Endothelial cell of umbilical vein (primary cell): ENCODE measurements around the gene GDPD4. TPM values are rescaled to one million over a fixed set of nuclear protein-coding genes. Genes with fewer than 3 reads are reported as not detected.

Experiments
- BruUV-seq: library from RNA; stranded (reverse); fragments of 400-500 nt; replicated peaks from 2 replicates; lab custom pipeline; 2021; lab: Mats Ljungman, UMichigan
- CTCF ChIA-PET: fragments of 300-600, 350-600 bp; sonication (Branson Sonifier 250); formaldehyde crosslinking; loops from one replicate; lab custom pipeline; 2021; ENCODE audit warnings: antibody characterized with exemption, inconsistent platforms; lab: Charles Lee
- POLR2A ChIA-PET: fragments of 300-600, 350-600 bp; sonication (Branson Sonifier 250); formaldehyde crosslinking; loops from one replicate; lab custom pipeline; 2021; ENCODE audit warnings: antibody characterized with exemption, inconsistent platforms; lab: Charles Lee
- DNase-seq: peaks from one replicate; pipeline ENCODE4 v3.0.0-alpha.2; 2011; ENCODE audit warnings: low read depth, low spot score
- FAIRE-seq: peaks from 2 replicates; lab custom pipeline; 2011; peaks lifted over from hg19 to GRCh38; lab: Jason Lieb, UNC
- H2AFZ ChIP-seq: 2 replicates; pipeline ENCODE4 v1.6.0; 2012; ENCODE audit warnings: low read depth, low read length, control low read depth, inconsistent platforms
- H3K27ac ChIP-seq: 2 replicates; pipeline ENCODE4 v1.5.1; 2011; ENCODE audit warnings: low read depth, mild to moderate bottlenecking, control low read depth, low read length, moderate library complexity; ENCODE audit not compliant: insufficient read depth
- H3K27me3 ChIP-seq, 2 experiments: 2 replicates each; pipeline versions ENCODE4 v1.6.0 to v1.6.1; 2011; ENCODE audit warnings: low read length in 2 of 2, mixed read lengths in 1 of 2; ENCODE audit not compliant: control insufficient read depth in 2 of 2, insufficient read depth in 2 of 2
- H3K36me3 ChIP-seq, 2 experiments: 2 replicates in 1 of 2; 3 replicates in 1 of 2; pipeline ENCODE4 v1.5.1; 2011; ENCODE audit warnings: low read length in 2 of 2, mild to moderate bottlenecking in 1 of 2, moderate library complexity in 1 of 2; ENCODE audit not compliant: control insufficient read depth in 2 of 2, insufficient read depth in 2 of 2; ENCODE audit errors: extremely low read depth in 1 of 2
- H3K4me1 ChIP-seq: 3 replicates; pipeline ENCODE4 v1.5.1; 2011; ENCODE audit warnings: mild to moderate bottlenecking, low read length; ENCODE audit not compliant: control insufficient read depth, insufficient read depth; ENCODE audit errors: extremely low read depth
- H3K4me2 ChIP-seq: 2 replicates; pipeline ENCODE4 v1.6.1; 2011; ENCODE audit warnings: low read length, control low read depth, mixed read lengths; ENCODE audit not compliant: insufficient read depth
- H3K4me3 ChIP-seq, 3 experiments: fragments of 200-600 bp in 1 of 3; sonication (generic), shearing (Covaris generic) in 1 of 3; replicated peaks in 1 of 3; 2 replicates each; pipeline ENCODE4 v1.5.1; 2011 to 2016; ENCODE audit warnings: control low read depth in 3 of 3, low read length in 3 of 3, mild to moderate bottlenecking in 2 of 3, inconsistent platforms in 1 of 3, low read depth in 1 of 3, moderate library complexity in 1 of 3; ENCODE audit not compliant: insufficient read depth in 1 of 3
- H3K79me2 ChIP-seq: 2 replicates; pipeline ENCODE4 v1.6.0; 2012; ENCODE audit warnings: low read length, inconsistent platforms; ENCODE audit not compliant: control insufficient read depth, insufficient read depth
- H3K9ac ChIP-seq: replicated peaks from 2 replicates; pipeline ENCODE3; 2011; ENCODE audit warnings: low read length, control low read depth; ENCODE audit not compliant: insufficient read depth; ENCODE audit errors: extremely low read depth
- H3K9me1 ChIP-seq: replicated peaks from 3 replicates; pipeline ENCODE4 v1.6.0; 2011; ENCODE audit warnings: mild to moderate bottlenecking, low read length; ENCODE audit not compliant: control insufficient read depth, insufficient read depth; ENCODE audit errors: extremely low read depth
- H3K9me3 ChIP-seq: replicated peaks from 2 replicates; pipeline ENCODE4 v1.5.1; 2012; ENCODE audit warnings: low read length, inconsistent platforms; ENCODE audit not compliant: control insufficient read depth, insufficient read depth
- H4K20me1 ChIP-seq: replicated peaks from 2 replicates; pipeline ENCODE3; 2011; ENCODE audit warnings: mild to moderate bottlenecking, low read length; ENCODE audit not compliant: control insufficient read depth, insufficient read depth; ENCODE audit errors: extremely low read depth
- EZH2 ChIP-seq: IDR thresholded peaks from 2 replicates; pipeline ENCODE4 v1.6.1; 2012; ENCODE audit warnings: borderline replicate concordance, low read depth, mild to moderate bottlenecking, moderate library complexity, low read length, inconsistent platforms; ENCODE audit not compliant: severe bottlenecking
- FOS ChIP-seq: IDR thresholded peaks from 2 replicates; pipeline ENCODE4 v1.6.1; 2011; ENCODE audit warnings: mild to moderate bottlenecking, low read length, moderate library complexity, borderline replicate concordance; ENCODE audit not compliant: insufficient read depth
- GATA2 ChIP-seq: IDR thresholded peaks from 2 replicates; pipeline ENCODE4 v1.7.0; 2011; ENCODE audit warnings: low read depth, mild to moderate bottlenecking, moderate library complexity, mixed read lengths, low read length; ENCODE audit not compliant: insufficient read length, insufficient read depth
- JUN ChIP-seq: IDR thresholded peaks from 2 replicates; pipeline ENCODE4 v1.6.1; 2011; ENCODE audit warnings: borderline replicate concordance, low read depth; ENCODE audit not compliant: insufficient read length, insufficient read depth
- MYC ChIP-seq: IDR thresholded peaks from one replicate; pipeline ENCODE4 v1.6.1; 2011; ENCODE audit warnings: mild to moderate bottlenecking, low read depth, low read length
- POLR2A ChIP-seq: IDR thresholded peaks from 2 replicates; pipeline ENCODE4 v1.6.1; 2012; ENCODE audit warnings: low read depth, mild to moderate bottlenecking, control low read depth, low read length
- POLR2AphosphoS5 ChIP-seq: IDR thresholded peaks from 2 replicates; pipeline ENCODE4 v1.6.1; 2012; ENCODE audit warnings: low read depth, mild to moderate bottlenecking, control low read depth, low read length, moderate library complexity; ENCODE audit not compliant: insufficient read depth
- dilution Hi-C: fragments of 300-500 bp; cut with MboI; formaldehyde crosslinking; loops from one replicate; pipeline ENCODE4 v1.15.0; 2019; ENCODE audit warnings: low sequenced_read_pairs; ENCODE audit not compliant: extremely low pct_ligation_motif_present
- intact Hi-C: fragments of 100-400 bp; cut with micrococcal nuclease; formaldehyde crosslinking; loops from one replicate; pipeline ENCODE4 v1.10.0; 2022
- polyA plus RNA-seq, 4 experiments: library from polyadenylated mRNA; depleted of rRNA in 3 of 4; stranded (reverse) in 3 of 4; unstranded in 1 of 4; fragments of >200 nt; gene quantifications; 2 replicates each; pipeline versions ENCODE4 v1.2.1 to v1.2.3, GENCODE V29; 2011 to 2012; ENCODE audit warnings: missing spikeins in 1 of 4
- total RNA-seq: library from RNA; stranded (reverse); gene quantifications from 2 replicates; pipeline ENCODE4 v1.2.3, GENCODE V29; 2021
- TF ChIP-seq, protein P1 (sequence below), 2 donors: IDR thresholded peaks; 1 replicate in 1 of 2; 2 replicates in 1 of 2; pipeline ENCODE4 v1.5.1; 2011; ENCODE audit warnings: low read length in 2 of 2, mild to moderate bottlenecking in 2 of 2, moderate library complexity in 2 of 2, control low read depth in 1 of 2, inconsistent platforms in 1 of 2, low read depth in 1 of 2; ENCODE audit not compliant: insufficient read depth in 1 of 2; ENCODE audit errors: extremely low read depth in 1 of 2
- TF ChIP-seq, protein P2 (sequence below): IDR thresholded peaks from 2 replicates; pipeline ENCODE4 v1.6.1; 2011; ENCODE audit not compliant: insufficient read depth, insufficient read length

GDPD4 gene
- total and polyA plus RNA-seq, 2 donors (not counting 3 experiments of a cell fraction or from before 2014, with no cell fraction given) = not detected

DNA sequence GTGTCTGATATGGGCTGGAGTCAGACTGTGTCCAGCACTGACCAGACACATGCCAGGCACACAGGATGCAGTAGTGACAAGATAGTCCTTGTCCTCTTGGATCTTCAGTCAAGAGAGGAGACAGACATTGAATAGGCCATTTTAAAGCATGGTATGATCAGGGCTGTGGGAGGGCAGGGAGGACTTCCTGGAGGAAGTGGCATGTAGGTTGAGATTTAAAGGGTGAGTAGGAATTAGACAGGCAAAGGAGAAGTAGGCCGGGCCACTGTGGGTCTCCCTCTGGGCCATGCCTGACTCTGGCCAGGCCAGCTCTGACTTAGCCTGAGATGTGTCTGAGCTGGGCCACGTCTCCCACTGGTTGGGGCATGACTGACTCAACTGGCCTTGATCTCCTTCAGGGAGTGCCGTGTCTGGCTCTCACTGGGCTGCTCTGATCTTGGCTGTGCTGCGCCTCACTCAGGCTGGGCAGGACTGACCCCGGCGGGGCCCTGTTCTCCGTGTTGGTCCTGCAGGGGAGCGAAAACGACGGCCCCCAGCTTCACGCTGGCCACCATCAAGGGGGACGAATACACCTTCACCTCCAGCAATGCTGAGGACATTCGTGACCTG lies 102.2 kb downstream of the GDPD4 start:
- no peak overlapping the region for H3K9ac ChIP-seq
- H3K4me1 ChIP-seq = no peaks in the 10 kb centered on the region
- no peaks in the 10 kb centered on the region for H3K9me3 ChIP-seq
- TF ChIP-seq JUN (no peak), GATA2 (no peak), EZH2 (no peak), POLR2A (no peak), MYC (no peak), POLR2AphosphoS5 (no peak), FOS (no peak)
- TF ChIP-seq, protein P1, sequence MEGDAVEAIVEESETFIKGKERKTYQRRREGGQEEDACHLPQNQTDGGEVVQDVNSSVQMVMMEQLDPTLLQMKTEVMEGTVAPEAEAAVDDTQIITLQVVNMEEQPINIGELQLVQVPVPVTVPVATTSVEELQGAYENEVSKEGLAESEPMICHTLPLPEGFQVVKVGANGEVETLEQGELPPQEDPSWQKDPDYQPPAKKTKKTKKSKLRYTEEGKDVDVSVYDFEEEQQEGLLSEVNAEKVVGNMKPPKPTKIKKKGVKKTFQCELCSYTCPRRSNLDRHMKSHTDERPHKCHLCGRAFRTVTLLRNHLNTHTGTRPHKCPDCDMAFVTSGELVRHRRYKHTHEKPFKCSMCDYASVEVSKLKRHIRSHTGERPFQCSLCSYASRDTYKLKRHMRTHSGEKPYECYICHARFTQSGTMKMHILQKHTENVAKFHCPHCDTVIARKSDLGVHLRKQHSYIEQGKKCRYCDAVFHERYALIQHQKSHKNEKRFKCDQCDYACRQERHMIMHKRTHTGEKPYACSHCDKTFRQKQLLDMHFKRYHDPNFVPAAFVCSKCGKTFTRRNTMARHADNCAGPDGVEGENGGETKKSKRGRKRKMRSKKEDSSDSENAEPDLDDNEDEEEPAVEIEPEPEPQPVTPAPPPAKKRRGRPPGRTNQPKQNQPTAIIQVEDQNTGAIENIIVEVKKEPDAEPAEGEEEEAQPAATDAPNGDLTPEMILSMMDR (IDR thresholded peaks at IDR 0.05; ENCODE audit: extremely low read depth in 1 of 2, insufficient read depth in 1 of 2, low read depth in 1 of 2, low read length in 2 of 2) = no peak
- TF ChIP-seq, protein P2, sequence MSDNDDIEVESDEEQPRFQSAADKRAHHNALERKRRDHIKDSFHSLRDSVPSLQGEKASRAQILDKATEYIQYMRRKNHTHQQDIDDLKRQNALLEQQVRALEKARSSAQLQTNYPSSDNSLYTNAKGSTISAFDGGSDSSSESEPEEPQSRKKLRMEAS = no peak
- POLR2A ChIA-PET = no interaction called here
- intact Hi-C loops (loop anchor here (10.0 kb wide), 1 partner anchor 276 kb away; the partner anchor contains the start of gene PAK1), dilution Hi-C loops (no loop called here)
- DNase-seq (no peak), FAIRE-seq (no peak)
- no peak overlapping the region for H3K4me2 ChIP-seq
- H3K79me2 ChIP-seq = no peaks in the 10 kb centered on the region
- CTCF ChIA-PET = interaction anchor here (0.6 to 2.2 kb wide), 2 partner anchors 182 to 349 kb away, joined by 3 to 14 read pairs; no protein-coding TSS in a partner anchor
- BruUV-seq = no TSS peak
- no peaks in the 10 kb centered on the region for H3K36me3 ChIP-seq
- H3K4me3 ChIP-seq = no peak overlapping the region
- no peaks in the 10 kb centered on the region for H3K27me3 ChIP-seq
- H4K20me1 ChIP-seq = no peaks in the 10 kb centered on the region
- no peak overlapping the region for H2AFZ ChIP-seq
- H3K9me1 ChIP-seq = no peaks in the 10 kb centered on the region
- no peak overlapping the region for H3K27ac ChIP-seq
